ENCODE data around the gene PLA2G2F.

PLA2G2F gene

GRCh38 chr1:20143734-20144565 lies 4.8 kb downstream of the PLA2G2F start:
- no peak for DNase-seq

DNA sequence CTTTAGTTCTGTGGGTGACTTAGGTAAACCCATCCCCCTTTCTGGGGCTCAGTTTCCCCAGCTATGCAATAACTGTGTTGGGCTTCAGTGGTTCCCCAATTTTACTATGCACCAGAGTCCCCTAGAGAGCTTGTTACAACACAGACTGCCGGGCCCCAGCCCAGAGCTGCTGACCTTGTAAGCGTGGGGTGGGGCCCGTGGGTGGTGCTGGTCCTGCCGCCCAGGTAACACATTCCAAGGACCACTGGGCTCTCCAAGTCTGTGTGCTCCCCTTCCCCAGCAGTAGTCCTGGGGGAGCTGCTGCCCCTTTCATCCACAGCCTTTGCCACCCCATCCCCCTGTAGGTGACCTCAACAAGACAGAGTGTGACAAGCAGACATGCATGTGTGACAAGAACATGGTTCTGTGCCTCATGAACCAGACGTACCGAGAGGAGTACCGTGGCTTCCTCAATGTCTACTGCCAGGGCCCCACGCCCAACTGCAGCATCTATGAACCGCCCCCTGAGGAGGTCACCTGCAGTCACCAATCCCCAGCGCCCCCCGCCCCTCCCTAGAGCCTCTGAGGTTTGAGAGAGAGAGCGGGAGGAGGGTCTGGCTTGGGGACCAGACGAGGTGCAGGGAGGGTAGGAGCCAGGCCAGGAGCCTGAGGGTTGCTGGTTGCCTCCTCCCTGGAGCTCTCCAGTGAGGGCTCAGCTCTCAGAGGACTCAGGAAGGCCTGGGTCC lies 8.9 kb downstream of the PLA2G2F start:
- no peak for DNase-seq

DNA sequence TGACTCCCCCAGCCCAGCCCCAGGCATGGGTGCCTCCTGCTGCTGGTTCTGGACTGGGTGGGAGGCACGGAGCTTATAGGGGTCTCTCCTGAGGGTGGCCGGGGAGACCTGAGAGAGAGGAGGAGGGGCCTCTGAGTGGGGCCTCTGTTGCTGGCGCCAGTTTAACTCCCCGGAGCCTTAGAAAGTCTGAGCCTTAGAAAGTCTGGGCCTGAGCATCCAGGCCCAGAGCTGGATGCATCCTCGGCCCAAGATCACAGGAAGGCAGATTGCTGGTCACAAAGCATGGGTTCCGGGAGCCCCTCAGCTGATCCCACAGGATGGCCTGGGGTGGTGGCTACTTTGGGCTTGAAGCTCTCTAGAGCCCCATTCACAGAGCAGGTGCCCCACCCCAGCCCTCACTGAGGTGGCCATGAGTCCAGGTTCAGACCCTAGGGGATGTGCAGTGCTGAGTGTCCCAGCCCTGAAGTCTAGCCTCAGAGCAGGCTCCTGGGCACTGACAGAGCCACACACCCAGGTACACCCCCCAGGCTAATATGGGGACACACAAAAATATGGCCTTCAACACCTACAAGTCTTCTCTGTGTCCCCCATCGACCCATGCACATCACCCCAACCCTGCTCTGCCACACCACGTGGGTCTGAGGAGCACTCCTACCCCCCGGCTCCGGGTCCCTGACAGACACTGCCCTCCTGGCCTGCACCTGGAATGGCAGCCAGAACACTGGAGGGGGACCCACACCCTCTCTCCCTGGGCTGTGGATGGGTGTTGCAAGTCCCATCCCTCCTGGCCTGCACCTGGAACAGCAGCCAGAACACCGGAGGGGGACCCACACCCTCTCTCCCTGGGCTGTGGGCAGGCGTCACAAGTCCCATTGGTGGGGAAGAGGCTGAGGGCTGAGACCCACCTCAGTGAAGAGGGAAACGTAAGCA lies 9.7 kb downstream of the PLA2G2F start:
- DNase-seq: no peak

DNA sequence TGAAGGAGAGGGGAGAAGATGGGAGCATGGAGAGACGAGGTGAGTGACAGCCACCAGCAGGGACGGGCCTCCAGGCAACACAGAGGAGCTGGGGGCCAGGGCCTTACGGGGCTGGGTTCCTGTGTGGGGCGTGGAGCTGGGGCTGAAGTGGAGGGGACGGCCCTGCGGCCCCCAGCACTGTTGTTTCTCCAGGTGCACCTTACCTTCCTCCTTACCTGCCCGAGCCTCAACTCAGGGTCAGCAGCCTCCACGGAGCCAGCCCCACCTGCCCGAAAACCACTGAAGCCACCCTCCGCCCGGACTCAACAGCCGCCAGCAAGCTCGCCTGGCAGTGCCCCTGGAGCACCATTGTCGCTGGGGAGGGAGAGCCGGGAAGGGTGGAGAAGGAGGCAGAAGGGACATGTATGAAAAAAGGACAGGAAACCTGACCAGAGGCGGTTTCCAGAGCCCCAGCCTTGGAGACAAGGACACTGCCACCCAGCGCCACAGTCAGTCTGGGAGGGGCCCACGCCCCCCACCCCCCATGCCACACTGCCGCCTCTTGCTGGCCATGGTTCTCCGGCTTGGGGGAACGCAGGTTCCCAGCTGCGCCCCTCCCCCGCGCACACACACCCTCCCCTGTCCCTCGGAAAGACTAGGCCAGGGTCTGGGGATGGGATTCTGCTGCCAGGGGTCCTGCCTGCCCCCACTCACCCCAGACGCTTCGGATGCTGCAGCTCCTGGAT lies 10.6 kb downstream of the PLA2G2F start:
- no peak for DNase-seq

DNA sequence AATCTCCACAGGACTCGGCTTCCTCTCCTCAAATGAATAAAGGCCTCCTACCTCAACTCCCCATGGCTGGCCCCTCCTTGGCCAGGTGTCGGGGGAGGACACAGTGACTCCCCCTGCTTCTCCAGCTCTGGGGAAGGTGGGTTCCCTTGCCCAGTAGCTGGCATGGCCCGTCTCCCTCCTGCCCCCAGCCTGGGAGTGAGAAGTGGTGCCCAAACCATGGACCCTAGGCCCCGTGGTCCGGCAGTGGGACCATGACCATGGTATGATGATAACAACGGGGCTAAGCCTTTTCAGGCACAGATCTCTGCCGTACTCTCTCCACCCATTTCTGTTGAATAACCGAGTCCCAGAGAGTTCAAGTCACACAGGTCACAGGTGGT lies 11.2 kb downstream of the PLA2G2F start:
- no peak for DNase-seq

GRCh38 chr1:20150969-20151368 lies 11.8 kb downstream of the PLA2G2F start:
- no peak for DNase-seq

GRCh38 chr1:20151906-20152598 lies 12.9 kb downstream of the PLA2G2F start:
- DNase-seq: peak; percentile 73

DNA sequence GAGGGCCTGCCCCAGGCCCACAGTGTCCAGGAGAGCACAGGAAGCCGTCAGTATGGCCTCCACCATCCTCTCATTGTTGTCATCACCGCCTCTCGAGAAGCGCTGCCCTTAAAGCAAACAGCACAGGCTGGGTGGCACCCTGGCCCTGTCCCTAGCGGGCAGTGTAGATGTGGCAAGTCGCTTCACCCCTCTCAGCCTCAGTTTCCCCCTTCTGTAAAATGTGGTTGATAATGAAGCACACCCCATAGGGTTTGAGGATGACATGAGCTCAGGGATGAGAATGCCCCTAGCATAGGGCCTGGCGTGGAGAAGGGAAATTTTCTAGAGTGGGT lies 13.4 kb downstream of the PLA2G2F start:
- no peak for DNase-seq

GRCh38 chr1:20153000-20153418 lies 13.9 kb downstream of the PLA2G2F start:
- DNase-seq: no peak

DNA sequence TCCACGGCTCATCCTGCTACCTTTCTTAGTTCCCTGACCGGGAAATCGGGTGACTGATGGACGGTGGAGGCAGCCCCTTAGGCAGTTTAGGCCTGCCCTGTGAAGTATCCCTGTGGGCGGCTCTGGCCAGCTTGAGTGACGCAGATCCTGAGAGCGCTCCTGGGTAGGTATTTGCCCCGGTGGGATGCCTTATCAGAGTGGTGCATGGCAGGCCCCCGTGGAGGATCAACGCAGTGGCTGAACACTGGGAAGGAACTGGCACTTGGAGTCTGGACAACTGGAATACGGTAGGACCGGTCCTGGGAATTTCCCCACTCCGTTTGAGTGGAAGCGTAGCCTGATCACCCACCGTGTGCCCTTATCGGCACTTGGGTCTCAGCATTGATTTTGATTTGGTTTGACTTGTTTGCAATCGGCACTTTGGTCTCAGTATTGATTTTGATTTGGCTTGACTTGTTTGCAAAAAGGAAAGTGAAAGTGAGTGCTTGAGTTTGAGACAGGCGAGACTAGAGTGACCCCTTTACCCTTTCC lies 15.2 kb downstream of the PLA2G2F start:
- no peak for DNase-seq

DNA sequence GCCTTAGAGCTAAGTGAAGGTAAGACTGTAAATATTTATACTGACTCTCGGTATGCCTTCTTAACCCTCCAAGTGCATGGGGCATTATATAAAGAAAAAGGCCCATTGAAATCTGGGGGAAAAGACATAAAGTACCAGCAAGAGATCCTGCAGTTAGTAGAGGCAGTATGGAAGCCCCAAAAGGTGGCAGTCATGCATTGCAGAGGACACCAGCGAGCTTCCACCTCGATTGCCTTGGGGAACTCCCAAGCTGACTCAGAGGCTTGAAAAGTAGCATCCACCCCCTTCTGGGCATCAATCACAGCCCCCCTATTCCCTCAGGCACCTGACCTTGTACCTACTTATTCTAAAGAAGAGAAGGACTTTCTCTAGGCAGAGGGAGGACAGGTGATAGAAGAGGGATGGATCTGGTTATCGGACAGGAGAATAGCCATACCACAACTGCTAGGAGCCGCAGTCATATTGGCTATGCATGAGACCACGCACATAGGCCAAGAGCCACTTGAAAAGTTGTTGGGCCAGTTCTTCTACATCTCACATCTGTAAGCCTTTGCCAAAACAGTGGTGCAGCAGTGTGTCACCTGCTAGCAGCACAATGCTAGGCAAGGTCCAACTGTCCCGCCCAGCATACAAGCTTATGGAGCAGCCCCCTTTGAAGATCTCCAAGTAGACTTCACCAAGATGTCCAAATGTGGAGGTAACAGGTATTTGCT lies 19.4 kb downstream of the PLA2G2F start:
- DNase-seq: peak in 1 of 2 experiments; percentile 10

DNA sequence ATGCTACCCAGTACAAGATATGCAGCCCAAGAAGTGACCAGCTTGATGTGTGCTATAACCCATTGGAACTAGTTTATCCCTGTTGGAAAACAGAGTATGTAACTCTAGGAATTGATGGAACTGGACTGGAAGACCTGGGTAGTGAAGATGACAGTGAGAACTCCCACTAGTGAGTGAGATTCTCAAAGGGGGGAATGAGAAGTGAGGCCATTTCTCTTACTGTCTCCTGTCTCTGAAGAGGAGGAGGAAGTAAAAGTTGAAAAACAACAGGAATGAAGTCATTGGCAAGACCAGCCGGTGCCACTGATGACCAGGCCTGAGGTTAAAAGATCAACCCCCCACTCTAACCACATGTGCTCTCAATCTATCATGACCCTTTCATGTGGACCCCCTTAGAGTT lies 20.9 kb downstream of the PLA2G2F start:
- no peak for DNase-seq

- DNase-seq: no peak
Observed at GRCh38 chr1:20164694-20165202, 25.6 kb downstream of the PLA2G2F start.

DNA sequence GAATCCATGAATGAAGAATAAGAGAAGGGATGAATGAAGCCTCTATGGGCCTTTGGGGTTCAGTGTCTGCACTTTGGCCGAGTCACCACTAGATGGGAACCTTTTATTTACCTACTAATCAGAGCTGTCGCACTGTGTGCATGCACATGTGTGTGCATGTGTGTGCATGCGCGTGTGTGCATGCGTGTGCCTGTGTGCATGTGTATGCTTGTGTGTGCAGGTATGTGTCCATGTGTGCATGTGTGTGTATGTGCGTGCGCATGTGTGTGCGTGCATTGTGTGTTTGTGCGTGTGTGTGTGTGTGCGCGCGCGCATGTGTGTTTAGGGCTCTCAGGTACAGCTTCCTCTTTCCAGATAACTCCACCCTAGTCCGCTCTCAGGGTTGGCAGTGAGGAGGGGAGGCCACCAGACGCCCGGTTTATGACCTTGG lies 26.4 kb downstream of the PLA2G2F start:
- DNase-seq: no peak

DNA sequence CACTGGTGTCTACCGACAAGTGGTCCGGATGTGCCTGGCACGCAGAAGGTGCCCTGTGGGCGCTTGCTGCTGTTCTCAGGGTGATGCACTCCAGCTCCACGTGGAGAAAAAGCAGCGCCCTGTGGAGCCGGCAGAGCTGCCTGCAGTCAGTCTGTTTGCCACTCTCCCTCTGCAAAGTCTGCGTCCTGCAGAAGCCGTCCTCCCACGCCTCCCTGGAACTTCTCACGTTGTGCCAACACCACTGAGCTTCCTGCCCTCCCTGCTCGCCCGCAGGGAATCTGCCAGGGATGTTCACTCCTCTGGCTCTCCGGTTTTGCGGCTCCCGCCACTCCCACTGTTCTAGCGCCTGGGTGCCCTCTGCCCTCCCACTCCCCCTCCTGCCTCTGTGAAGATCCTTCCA lies 26.9 kb downstream of the PLA2G2F start:
- no peak for DNase-seq

DNA sequence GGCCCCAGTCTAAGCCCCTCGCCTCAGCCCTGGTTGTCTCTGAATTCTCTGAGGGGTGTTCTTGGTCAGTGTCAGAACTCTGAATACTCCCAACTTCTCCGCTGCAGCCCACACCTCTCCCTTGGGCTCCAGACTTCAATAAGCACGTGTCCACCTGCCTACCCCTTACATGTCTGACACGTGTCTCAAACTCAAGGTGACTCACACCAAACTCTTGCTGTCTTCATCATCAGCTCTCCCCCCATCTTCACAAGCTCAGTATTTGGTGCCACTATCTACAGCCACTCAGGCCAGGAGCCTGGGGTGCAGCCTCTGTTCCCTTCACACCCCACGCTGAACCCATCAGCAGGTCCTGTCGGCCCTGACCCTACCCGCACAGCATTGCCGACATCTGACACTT lies 28.0 kb downstream of the PLA2G2F start:
- no peak for DNase-seq

- no peak for DNase-seq
Observed at GRCh38 chr1:20168564-20169491, 29.7 kb downstream of the PLA2G2F start.

DNA sequence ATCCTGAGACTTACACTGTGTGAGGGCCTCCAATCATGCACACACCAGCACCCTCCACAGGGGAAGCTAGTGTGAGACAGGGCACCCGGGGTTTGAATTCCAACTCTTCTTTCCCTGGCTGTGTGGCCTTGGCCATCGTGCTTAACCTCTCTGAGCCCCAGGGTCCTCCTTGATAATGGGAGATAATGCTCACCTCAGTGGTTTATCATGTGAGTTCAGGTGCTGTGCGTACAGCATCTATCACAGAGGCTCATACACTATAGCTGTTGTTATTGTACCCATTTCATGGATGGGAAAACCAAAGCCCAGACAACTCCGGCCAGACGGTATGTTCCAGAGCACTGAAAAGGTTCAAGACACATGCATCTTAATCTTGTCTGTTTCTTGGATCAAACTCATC lies 30.8 kb downstream of the PLA2G2F start:
- no peak for DNase-seq

DNA sequence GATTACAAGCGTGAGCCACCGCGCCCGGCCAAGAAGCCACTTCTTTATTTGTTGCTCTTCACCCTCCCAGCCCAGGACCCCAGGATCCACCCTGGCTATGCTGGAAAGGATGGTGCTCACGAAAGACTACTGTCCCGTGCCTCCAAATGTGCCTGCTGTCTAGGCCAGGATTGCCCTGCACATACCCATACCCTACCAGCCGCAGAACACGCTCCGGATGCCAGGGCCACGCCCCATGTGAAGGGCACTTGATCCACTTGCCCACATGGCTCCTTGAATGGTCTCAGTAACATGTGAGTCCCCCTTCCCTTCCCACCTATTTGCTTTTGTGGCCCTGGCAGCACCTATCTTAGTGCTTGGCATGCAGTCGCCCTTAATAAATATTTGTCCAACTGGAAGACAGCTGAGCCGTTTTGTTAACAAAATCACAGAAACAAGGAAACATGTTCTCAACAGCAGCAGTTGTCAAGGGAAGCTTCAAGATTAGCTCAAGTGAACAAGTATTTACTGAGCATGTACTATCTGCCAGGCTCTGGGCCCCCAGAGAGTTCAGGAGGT lies 33.0 kb downstream of the PLA2G2F start:
- DNase-seq: no peak

Data from activated CD4-positive, alpha-beta T cell treated with anti-CD3 and anti-CD28 coated beads, Interleukin-2, amount 50 U/mL, for 4 hours (primary cell).